IPS DF 6.9 (cell line): Measurements from ENCODE around the gene TMED9.

Source experiments
- DNase-seq: peaks from one replicate; pipeline ENCODE4 v3.0.0-alpha.2; 2013; ENCODE audit warnings: low read depth, low spot score
- H3K27ac ChIP-seq: one replicate; pipeline ENCODE4 v1.5.1; 2013; ENCODE audit warnings: low read length, control low read depth
- H3K27me3 ChIP-seq: 2 replicates; pipeline ENCODE4 v1.6.1; 2013; ENCODE audit warnings: mild to moderate bottlenecking, low read length; ENCODE audit not compliant: control insufficient read depth, insufficient read depth
- H3K36me3 ChIP-seq: 2 replicates; pipeline ENCODE4 v1.6.1; 2013; ENCODE audit warnings: low read length; ENCODE audit not compliant: control insufficient read depth, insufficient read depth
- H3K4me1 ChIP-seq: 2 replicates; pipeline ENCODE4 v1.6.1; 2013; ENCODE audit warnings: low read length; ENCODE audit not compliant: control insufficient read depth, insufficient read depth
- H3K4me3 ChIP-seq: 2 replicates; pipeline ENCODE4 v1.5.1; 2013; ENCODE audit warnings: mild to moderate bottlenecking, low read length
- H3K9me3 ChIP-seq: 2 replicates; pipeline ENCODE4 v1.6.1; 2013; ENCODE audit warnings: low read length, inconsistent platforms; ENCODE audit not compliant: control insufficient read depth, insufficient read depth
- WGBS: extraction: QIAGEN DNeasy Blood & Tissue Kit; methylation state at CpG from one replicate; pipeline ENCODE4 v1.1.7; 2013; ENCODE audit warnings: mixed read lengths, missing lambda C conversion rate; ENCODE audit not compliant: insufficient read length, insufficient coverage; 5-methylcytosine and 5-hydroxymethylcytosine counted together

Gene TMED9

DNA sequence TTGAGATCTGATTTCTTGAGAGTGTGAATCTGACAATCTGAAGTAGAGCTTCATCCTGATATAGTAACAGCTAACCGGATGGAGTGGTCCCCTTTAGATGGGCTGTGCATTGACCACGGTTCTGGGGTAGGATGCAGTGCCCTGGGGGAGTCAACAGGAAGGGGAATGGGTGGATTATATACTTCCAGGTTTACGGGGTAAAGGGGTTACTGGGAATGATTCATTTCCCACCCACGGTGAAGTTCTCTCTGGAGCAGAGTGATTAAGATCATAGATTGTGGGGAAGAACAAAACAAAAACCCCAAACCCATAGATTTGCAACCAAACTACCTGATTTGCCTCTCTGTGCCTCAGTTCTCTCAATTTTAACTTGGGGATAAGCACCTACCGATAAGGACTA lies 6.5 kb downstream of the TMED9 start:
- WGBS = no CpG with 5 or more reads among the region's 5 CpGs
- no peak for DNase-seq
- no peaks in the 10 kb centered on the region for H3K9me3 ChIP-seq
- H3K27ac ChIP-seq = no peak overlapping the region
- H3K4me3 ChIP-seq = no peak overlapping the region
- peaks cover 28% of the 10 kb centered on the region for H3K36me3 ChIP-seq
- H3K27me3 ChIP-seq = no peaks in the 10 kb centered on the region
- H3K4me1 ChIP-seq = no peaks in the 10 kb centered on the region

DNA sequence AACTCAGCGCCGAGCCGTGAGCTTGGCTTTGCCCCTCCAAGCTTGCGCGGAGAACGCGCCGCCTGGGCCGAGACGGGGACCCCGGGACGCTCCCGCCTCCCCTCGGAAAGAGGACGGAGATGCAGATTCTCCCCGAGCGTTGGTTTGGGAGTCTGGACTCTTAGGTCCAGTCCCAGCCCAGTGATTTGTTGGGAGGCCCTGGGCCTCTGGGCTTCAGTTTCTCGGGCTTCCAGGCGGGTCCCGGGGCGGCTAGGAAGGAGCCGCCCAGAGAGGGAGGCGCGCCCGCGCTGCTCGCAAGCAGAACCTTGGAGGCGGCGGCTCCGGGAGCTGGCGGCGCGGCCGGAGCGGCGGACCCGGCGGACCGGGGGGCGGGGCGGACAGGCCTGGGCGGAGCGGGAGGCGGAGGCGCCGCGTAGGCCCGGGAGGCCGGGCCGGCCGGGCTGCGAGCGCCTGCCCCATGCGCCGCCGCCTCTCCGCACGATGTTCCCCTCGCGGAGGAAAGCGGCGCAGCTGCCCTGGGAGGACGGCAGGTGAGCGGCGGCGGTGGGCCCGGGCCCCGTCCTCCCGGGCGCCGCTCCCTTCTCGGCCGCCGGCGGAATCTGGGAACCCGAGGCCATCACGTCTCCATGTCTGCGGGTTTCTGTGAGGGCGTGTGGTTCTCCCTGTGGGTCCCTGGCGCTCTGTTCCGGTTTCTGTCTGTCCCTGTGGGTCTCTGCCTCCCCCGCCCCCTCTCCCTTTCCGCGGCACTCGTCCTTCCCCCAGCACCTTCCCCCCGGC lies 7.9 kb downstream of the TMED9 start, which contains the start of gene B4GALT7:
TSS of gene B4GALT7 (plus strand) at position 402 of the 777 bp plus-strand sequence. CDS start at position 481, 79 bp downstream.
- DNase-seq = peak; percentile 29
- H3K27ac ChIP-seq = no peak within 1 kb of the TSS
- H3K27me3 ChIP-seq = no peaks in the 10 kb centered on the region
- WGBS = no CpG with 5 or more reads among the region's 86 CpGs
- peaks cover 16% of the 10 kb centered on the region; the same call in 1 of the 2 replicates for H3K36me3 ChIP-seq
- no peaks in the 10 kb centered on the region for H3K9me3 ChIP-seq
- peak within 1 kb of the TSS; percentile 89 for H3K4me3 ChIP-seq
- H3K4me1 ChIP-seq = no peaks in the 10 kb centered on the region

DNA sequence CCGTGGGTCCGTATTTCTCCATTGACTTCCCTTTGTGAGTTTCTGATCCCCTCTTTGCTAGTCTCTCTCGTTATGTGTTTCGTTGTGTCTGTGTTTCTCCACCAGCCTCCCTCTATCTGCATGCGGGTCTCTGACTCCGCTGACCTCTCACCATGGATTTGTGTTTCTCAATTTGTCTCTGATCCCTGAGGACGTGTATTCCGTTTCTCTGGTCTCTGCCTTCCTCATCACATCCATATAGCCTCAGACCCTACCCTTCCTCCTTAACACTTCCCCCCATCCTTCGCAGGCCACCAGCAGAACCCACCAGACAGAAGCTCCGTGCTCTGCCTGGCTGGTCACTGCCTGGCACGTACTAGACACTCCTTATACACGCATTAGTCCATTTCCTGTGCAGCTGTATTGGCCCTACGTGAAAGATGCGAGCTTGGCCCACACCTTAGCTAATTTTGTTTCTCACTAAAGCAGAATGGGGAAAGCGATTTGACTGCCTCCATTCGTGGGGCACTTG lies 8.6 kb downstream of the TMED9 start:
- Histone ChIP-seq H3K9me3 (no peaks in the 10 kb centered on the region), H3K36me3 (peaks cover 10% of the 10 kb centered on the region; the same call in 1 of the 2 replicates), H3K27me3 (no peaks in the 10 kb centered on the region), H3K4me1 (no peaks in the 10 kb centered on the region), H3K27ac (no peak overlapping the region), H3K4me3 (peak overlapping the region; percentile 89; the same call in 1 of the 2 replicates)
- WGBS = no CpG with 5 or more reads among the region's 16 CpGs
- no peak for DNase-seq

DNA sequence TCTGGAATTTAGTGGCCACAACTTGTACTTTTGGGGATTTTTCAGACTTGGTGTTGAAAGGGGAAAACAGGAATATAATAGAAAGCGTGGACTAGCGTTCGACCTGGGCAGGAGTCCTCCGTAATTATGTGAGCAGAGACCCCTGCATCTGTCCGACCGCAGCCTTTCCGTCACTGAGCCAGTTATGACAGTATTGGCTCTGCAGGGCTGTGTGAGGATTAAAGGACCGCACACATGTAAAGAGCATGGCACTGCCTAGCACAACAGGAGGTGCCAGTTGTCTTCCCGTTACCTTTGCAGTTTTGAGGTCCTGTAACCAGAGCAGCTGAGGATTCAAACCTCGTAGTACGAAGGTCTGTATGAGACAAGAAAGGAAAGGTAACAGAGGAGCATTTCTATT lies 9.1 kb downstream of the TMED9 start:
- H3K4me1 ChIP-seq = no peaks in the 10 kb centered on the region
- WGBS = no CpG with 5 or more reads among the region's 11 CpGs
- peaks cover 6% of the 10 kb centered on the region; the same call in 1 of the 2 replicates for H3K36me3 ChIP-seq
- no peak overlapping the region for H3K4me3 ChIP-seq
- no peaks in the 10 kb centered on the region for H3K9me3 ChIP-seq
- no peaks in the 10 kb centered on the region for H3K27me3 ChIP-seq
- no peak overlapping the region for H3K27ac ChIP-seq
- no peak for DNase-seq

DNA sequence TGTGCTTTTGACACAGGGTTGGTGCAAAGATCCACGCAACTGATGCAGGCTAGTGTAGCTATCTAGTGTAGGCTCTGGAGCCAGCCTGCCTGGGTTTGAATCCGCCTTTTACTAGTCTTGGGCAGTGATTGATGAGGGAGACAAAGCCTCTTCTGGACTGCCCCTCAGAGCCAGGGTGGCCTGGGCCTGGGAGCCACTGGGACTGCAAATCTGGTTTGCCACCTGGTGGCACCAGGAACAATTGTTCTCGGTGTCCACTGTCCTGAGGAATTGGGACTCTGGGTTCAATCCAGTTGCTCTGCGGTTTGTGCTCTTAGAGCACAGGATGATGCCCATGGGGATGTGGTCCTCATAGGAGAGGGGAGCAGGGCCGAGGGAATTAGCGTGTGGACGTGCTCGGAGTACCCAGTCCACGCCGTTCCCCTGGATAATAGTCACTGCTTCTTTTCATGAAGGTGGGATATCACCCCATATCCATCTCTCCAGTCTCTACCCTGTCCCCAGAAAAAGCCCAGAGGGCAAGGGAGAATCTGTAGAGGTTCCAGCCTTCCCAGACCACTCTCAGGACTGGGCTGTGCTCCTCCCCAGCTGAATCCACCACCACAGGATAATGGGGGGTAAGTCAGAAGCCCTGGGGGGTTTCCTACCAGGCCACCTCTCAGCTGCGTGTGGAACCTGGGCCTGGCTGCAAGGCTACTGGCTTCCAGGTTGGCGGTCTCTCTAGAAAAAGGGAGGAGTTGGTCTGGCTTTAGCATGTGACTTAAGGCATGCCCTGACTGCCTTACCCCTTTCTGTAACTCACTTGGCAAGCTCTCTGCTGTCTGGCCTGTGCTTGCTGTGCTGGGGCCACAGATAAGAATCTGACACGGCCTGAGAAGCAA lies 9.8 kb downstream of the TMED9 start:
- H3K27me3 ChIP-seq = no peaks in the 10 kb centered on the region
- WGBS = no CpG with 5 or more reads among the region's 13 CpGs
- no peaks in the 10 kb centered on the region for H3K36me3 ChIP-seq
- H3K27ac ChIP-seq = no peak overlapping the region
- DNase-seq = no peak
- no peak overlapping the region for H3K4me3 ChIP-seq
- H3K9me3 ChIP-seq = no peaks in the 10 kb centered on the region
- no peaks in the 10 kb centered on the region for H3K4me1 ChIP-seq

DNA sequence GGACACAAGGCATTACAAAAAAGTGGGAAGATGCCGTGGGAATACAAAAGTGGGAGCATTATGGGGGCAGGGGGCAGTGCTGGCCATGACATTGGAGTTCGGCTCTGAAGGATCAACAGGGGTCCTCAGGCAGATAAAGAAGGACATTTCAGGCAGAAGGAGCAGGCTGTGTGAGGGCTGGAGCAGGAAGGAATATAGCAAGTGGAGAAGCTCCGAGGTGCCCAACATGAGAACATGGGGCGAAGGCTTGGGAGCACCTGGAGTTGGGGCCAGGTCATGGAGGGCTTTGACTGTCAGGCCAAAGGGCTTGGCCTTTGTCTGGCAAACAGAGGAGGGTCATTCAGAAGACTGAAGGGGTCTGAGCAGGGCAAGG lies 10.4 kb downstream of the TMED9 start:
- no peak for DNase-seq
- H3K36me3 ChIP-seq = no peaks in the 10 kb centered on the region
- no peak overlapping the region for H3K4me3 ChIP-seq
- no CpG with 5 or more reads among the region's 4 CpGs for WGBS
- H3K9me3 ChIP-seq = no peaks in the 10 kb centered on the region
- H3K27me3 ChIP-seq = no peaks in the 10 kb centered on the region
- no peak overlapping the region for H3K27ac ChIP-seq
- peaks cover 3% of the 10 kb centered on the region for H3K4me1 ChIP-seq

DNA sequence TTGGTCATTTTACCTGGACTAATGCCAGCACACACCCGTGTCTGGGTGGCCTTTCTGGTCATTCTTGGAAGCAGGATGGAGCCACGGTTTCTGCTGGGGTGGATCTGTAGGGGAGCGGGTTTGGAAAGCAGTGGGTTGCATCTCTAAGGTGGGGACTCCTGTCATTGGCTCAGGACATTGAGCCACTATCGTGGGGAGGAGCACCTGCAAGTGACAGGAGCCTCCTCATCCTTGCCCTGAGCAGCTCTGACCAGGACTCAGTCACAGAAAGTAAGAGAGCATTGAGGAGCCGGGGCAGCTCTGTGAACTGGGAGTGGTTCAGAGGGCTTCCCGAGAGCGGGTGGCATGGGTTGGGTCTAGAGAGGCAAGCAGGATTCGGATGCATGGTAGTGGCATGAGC lies 11.6 kb downstream of the TMED9 start:
- H3K27ac ChIP-seq = no peak overlapping the region
- H3K27me3 ChIP-seq = no peaks in the 10 kb centered on the region
- H3K9me3 ChIP-seq = no peaks in the 10 kb centered on the region
- peaks cover 3% of the 10 kb centered on the region for H3K4me1 ChIP-seq
- no peaks in the 10 kb centered on the region for H3K36me3 ChIP-seq
- no peak overlapping the region for H3K4me3 ChIP-seq
- no peak for DNase-seq
- no CpG with 5 or more reads among the region's 8 CpGs for WGBS

DNA sequence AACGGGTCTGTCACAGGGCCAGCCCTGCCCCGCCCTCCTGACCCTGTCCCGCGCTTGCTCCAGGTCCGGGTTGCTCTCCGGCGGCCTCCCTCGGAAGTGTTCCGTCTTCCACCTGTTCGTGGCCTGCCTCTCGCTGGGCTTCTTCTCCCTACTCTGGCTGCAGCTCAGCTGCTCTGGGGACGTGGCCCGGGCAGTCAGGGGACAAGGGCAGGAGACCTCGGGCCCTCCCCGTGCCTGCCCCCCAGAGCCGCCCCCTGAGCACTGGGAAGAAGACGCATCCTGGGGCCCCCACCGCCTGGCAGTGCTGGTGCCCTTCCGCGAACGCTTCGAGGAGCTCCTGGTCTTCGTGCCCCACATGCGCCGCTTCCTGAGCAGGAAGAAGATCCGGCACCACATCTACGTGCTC lies 12.1 kb downstream of the TMED9 start:
- DNase-seq = no peak
- no CpG with 5 or more reads among the region's 27 CpGs for WGBS

DNA sequence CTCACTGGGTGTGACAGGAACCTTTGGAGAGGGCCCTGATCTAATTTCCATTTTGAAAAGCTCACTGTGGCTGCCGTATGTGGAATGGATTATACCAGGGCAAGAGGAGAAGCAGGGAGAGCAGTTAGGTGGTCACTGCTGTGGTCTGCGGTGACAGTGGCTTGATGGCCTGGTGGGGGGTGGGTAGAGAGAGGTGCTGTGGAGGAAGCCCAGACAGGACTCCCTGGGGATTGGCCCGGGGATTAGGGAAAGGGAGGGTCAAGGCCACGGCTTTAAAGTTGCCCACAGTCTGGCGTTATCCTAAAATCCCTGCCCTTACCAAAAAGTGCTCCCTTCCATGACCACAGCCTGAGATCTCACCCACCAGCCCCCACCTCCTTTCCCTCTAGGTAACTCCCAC lies 12.7 kb downstream of the TMED9 start:
- DNase-seq = no peak
- Histone ChIP-seq H3K36me3 (peaks cover 2% of the 10 kb centered on the region; the same call in 1 of the 2 replicates), H3K27ac (no peak overlapping the region), H3K9me3 (no peaks in the 10 kb centered on the region), H3K4me3 (no peak overlapping the region), H3K27me3 (no peaks in the 10 kb centered on the region), H3K4me1 (peaks cover 3% of the 10 kb centered on the region)
- no CpG with 5 or more reads among the region's 5 CpGs for WGBS

More for the DNA sequence above, 12.1 kb downstream of the TMED9 start:
- no peak overlapping the region for H3K27ac ChIP-seq
- H3K27me3 ChIP-seq = no peaks in the 10 kb centered on the region
- no peaks in the 10 kb centered on the region for H3K9me3 ChIP-seq
- no peaks in the 10 kb centered on the region for H3K36me3 ChIP-seq
- H3K4me3 ChIP-seq = no peak overlapping the region
- H3K4me1 ChIP-seq = peaks cover 3% of the 10 kb centered on the region

DNA sequence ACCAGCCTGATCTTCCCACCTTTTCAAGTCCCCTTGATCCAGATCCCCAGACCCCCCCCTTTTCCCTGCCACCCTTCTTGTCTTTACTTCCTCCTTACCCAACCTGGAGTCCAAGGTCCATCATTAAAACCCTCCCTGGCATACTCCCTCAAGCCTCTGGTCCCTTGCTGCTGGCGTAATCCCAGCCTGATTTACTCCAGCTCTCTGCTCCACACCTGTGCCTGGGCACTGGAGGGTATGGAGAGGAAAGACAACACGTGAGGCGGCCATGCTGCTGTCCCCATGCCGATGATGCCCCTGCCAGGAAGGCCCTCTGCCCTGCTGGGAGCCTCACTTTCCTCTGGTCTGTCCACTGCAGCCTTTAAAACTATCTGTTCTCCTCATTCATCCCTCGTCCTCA lies 13.1 kb downstream of the TMED9 start:
- Histone ChIP-seq H3K36me3 (peaks cover 5% of the 10 kb centered on the region; the same call in 1 of the 2 replicates), H3K4me1 (peaks cover 3% of the 10 kb centered on the region), H3K9me3 (no peaks in the 10 kb centered on the region), H3K27ac (no peak overlapping the region), H3K27me3 (no peaks in the 10 kb centered on the region), H3K4me3 (no peak overlapping the region)
- WGBS = no CpG with 5 or more reads among the region's 5 CpGs
- no peak for DNase-seq
